Tibial nerve (tissue), 4 donors: ENCODE data around the gene GLP1R.

ENCODE experiments used
- CTCF ChIP-seq, 5 experiments: fragments of 200-600 bp in 3 of 5; fragments of 450-650 bp in 2 of 5; sonication (generic) in 3 of 5; IDR thresholded peaks; one replicate each; pipeline ENCODE4 v1.5.1; 2016 to 2019; ENCODE audit warnings: antibody characterized with exemption in 5 of 5, mild to moderate bottlenecking in 3 of 5, moderate library complexity in 2 of 5
- EP300 ChIP-seq, 2 donors: sonication (generic); formaldehyde crosslinking; IDR thresholded peaks; one replicate each; pipeline ENCODE4 v1.6.1; 2017; ENCODE audit warnings: antibody characterized with exemption in 2 of 2, mild to moderate bottlenecking in 1 of 2
- POLR2A ChIP-seq, 2 donors: fragments of 450-650 bp; IDR thresholded peaks; one replicate each; pipeline ENCODE4 v1.6.1; 2017; ENCODE audit warnings: antibody characterized with exemption in 2 of 2, mild to moderate bottlenecking in 2 of 2, moderate library complexity in 2 of 2

GRCh38 chr6:39003072-39003471 lies 45.5 kb upstream of the GLP1R start:
- TF ChIP-seq CTCF (IDR thresholded peaks at IDR 0.05) (no peak), EP300 (IDR thresholded peaks at IDR 0.05) (no peak), POLR2A (IDR thresholded peaks at IDR 0.05) (no peak)
